Endodermal cell (in vitro differentiated cells): ENCODE data around the gene IPO5. TPM values are rescaled to one million over a fixed set of nuclear protein-coding genes. Genes with fewer than 3 reads are reported as not detected.

Experiments
- DNase-seq: peaks from one replicate; pipeline ENCODE4 v3.0.0-alpha.2; 2017
- H3K27ac ChIP-seq: 2 replicates; pipeline ENCODE4 v1.5.1; 2013; ENCODE audit warnings: mild to moderate bottlenecking, low read depth, low read length, moderate library complexity
- H3K27me3 ChIP-seq: 2 replicates; pipeline ENCODE4 v1.6.1; 2013; ENCODE audit warnings: mild to moderate bottlenecking, low read length, moderate library complexity; ENCODE audit not compliant: insufficient read depth, control insufficient read depth, poor library complexity, severe bottlenecking
- H3K36me3 ChIP-seq: 2 replicates; pipeline ENCODE4 v1.7.0; 2013; ENCODE audit warnings: mild to moderate bottlenecking, low read length, moderate library complexity; ENCODE audit not compliant: control insufficient read depth, insufficient read depth
- H3K4me1 ChIP-seq: one replicate; pipeline ENCODE4 v1.7.0; 2013; ENCODE audit warnings: low read length; ENCODE audit not compliant: control insufficient read depth, insufficient read depth
- H3K4me3 ChIP-seq: 2 replicates; pipeline ENCODE4 v1.5.1; 2013; ENCODE audit warnings: mild to moderate bottlenecking, low read length, moderate library complexity
- H3K9ac ChIP-seq: 2 replicates; pipeline ENCODE4 v1.6.1; 2013; ENCODE audit warnings: mild to moderate bottlenecking, low read length, moderate library complexity; ENCODE audit not compliant: poor library complexity, severe bottlenecking; ENCODE audit errors: extremely low read depth
- H3K9me3 ChIP-seq: 2 replicates; pipeline ENCODE4 v1.6.1; 2013; ENCODE audit warnings: mild to moderate bottlenecking, low read length, moderate library complexity; ENCODE audit not compliant: control insufficient read depth
- H3K27ac Mint-ChIP-seq: 2 replicates; pipeline ENCODE4 v1.8.0; 2020; ENCODE audit warnings: mixed read lengths
- H3K27me3 Mint-ChIP-seq: 2 replicates; pipeline ENCODE4 v1.8.0; 2021; ENCODE audit warnings: mild to moderate bottlenecking, mixed read lengths; ENCODE audit not compliant: insufficient read depth
- H3K36me3 Mint-ChIP-seq: 2 replicates; pipeline ENCODE4 v1.8.0; 2020; ENCODE audit warnings: low read depth, mixed read lengths
- H3K4me1 Mint-ChIP-seq: 2 replicates; pipeline ENCODE4 v1.8.0; 2020; ENCODE audit warnings: mixed read lengths
- H3K4me3 Mint-ChIP-seq: 2 replicates; pipeline ENCODE4 v1.8.0; 2020; ENCODE audit warnings: mild to moderate bottlenecking, moderate library complexity, mixed read lengths
- H3K9me3 Mint-ChIP-seq: 2 replicates; pipeline ENCODE4 v1.8.0; 2020; ENCODE audit warnings: mild to moderate bottlenecking, mixed read lengths
- WGBS, 2 experiments: methylation state at CpG; one replicate each; pipeline versions ENCODE4 v1.1.5 to v1.1.7; 2013; ENCODE audit warnings: missing lambda C conversion rate in 2 of 2, mixed read lengths in 1 of 2; ENCODE audit not compliant: insufficient coverage in 1 of 2, insufficient read length in 1 of 2; 5-methylcytosine and 5-hydroxymethylcytosine counted together
- total RNA-seq, 2 donors: library from RNA; stranded (reverse); fragmentation: NEBNext Ultra II Directional in 1 of 2; extraction: Animal tissue kit (Norgen Biotek cat#: 25700) in 1 of 2; gene quantifications; 2 replicates in 1 of 2; 3 replicates in 1 of 2; pipeline ENCODE4 v1.2.1, GENCODE V29; 2021
- TF ChIP-seq, protein P1 (sequence below): fragments of 200-600 bp; sonication (generic); conservative IDR thresholded peaks from 2 replicates; pipeline ENCODE4 v1.5.0; 2021; ENCODE audit warnings: antibody characterized with exemption, mild to moderate bottlenecking

Gene IPO5
- total RNA-seq, 2 donors from 2014 or later: 259 to 280 TPM

DNA sequence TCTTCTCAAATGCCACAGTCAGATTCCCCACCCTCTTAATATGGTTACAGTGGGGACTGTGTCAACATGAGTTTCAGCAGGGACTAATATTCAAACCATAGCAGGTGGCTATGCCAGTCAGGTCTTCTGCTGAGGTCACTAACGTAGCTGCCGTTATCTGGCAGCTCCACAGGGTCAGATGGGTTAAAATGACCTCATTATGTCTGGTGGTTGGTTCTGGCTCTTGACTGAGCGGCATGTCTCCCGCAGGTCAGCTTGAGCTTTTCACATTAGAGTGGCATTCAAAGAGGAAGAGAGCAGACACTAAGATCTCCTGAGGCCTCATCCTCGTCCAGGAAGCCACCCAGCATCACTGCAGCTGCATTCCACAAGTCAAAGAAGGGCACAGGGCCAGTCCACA, 21.4 kb upstream of the IPO5 start:
- Histone ChIP-seq H3K9ac (no peak overlapping the region), H3K27ac (no peak overlapping the region), H3K4me1 (peaks cover 5% of the 10 kb centered on the region), H3K36me3 (no peaks in the 10 kb centered on the region), H3K9me3 (no peaks in the 10 kb centered on the region), H3K27me3 (no peaks in the 10 kb centered on the region), H3K4me3 (no peak overlapping the region)
- Mint-ChIP-seq H3K4me3 (no peak overlapping the region), H3K27me3 (no peaks in the 10 kb centered on the region), H3K36me3 (no peaks in the 10 kb centered on the region), H3K9me3 (no peaks in the 10 kb centered on the region), H3K4me1 (peaks cover 10% of the 10 kb centered on the region), H3K27ac (no peak overlapping the region)
- 62 to 89% methylated on average over 3 to 5 of the region's 5 CpGs for WGBS, 2 experiments
- no peak for DNase-seq
- TF ChIP-seq, protein P1, sequence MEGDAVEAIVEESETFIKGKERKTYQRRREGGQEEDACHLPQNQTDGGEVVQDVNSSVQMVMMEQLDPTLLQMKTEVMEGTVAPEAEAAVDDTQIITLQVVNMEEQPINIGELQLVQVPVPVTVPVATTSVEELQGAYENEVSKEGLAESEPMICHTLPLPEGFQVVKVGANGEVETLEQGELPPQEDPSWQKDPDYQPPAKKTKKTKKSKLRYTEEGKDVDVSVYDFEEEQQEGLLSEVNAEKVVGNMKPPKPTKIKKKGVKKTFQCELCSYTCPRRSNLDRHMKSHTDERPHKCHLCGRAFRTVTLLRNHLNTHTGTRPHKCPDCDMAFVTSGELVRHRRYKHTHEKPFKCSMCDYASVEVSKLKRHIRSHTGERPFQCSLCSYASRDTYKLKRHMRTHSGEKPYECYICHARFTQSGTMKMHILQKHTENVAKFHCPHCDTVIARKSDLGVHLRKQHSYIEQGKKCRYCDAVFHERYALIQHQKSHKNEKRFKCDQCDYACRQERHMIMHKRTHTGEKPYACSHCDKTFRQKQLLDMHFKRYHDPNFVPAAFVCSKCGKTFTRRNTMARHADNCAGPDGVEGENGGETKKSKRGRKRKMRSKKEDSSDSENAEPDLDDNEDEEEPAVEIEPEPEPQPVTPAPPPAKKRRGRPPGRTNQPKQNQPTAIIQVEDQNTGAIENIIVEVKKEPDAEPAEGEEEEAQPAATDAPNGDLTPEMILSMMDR: no peak

DNA sequence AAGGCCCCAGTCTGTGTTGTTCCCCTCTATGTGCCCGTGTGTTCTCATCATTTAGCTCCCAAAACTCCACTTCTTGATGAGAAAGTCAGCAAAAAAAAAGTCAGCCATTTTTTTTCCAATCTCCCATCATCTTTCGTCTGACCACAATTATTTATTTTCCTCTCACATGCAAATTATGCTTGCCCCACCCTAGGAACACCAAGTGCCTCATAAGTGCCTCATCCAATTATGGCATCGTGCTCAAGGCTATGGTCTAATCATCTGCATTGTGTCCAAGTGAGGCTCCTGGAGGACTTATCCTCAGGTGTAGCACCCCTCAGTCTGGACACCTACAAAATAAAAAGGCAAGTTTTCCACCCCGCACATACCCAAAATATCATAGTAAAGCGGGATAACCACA, 20.8 kb upstream of the IPO5 start:
- 99 to 100% methylated on average over 3 to 5 of the region's 5 CpGs for WGBS, 2 experiments
- Mint-ChIP-seq H3K4me3 (no peak overlapping the region), H3K27me3 (no peaks in the 10 kb centered on the region), H3K36me3 (no peaks in the 10 kb centered on the region), H3K4me1 (peaks cover 10% of the 10 kb centered on the region), H3K9me3 (no peaks in the 10 kb centered on the region), H3K27ac (no peak overlapping the region)
- Histone ChIP-seq H3K27me3 (no peaks in the 10 kb centered on the region), H3K4me1 (peaks cover 5% of the 10 kb centered on the region), H3K36me3 (no peaks in the 10 kb centered on the region), H3K4me3 (no peak overlapping the region), H3K9me3 (no peaks in the 10 kb centered on the region), H3K9ac (no peak overlapping the region), H3K27ac (no peak overlapping the region)
- TF ChIP-seq, protein P1: no peak
- DNase-seq: no peak

DNA sequence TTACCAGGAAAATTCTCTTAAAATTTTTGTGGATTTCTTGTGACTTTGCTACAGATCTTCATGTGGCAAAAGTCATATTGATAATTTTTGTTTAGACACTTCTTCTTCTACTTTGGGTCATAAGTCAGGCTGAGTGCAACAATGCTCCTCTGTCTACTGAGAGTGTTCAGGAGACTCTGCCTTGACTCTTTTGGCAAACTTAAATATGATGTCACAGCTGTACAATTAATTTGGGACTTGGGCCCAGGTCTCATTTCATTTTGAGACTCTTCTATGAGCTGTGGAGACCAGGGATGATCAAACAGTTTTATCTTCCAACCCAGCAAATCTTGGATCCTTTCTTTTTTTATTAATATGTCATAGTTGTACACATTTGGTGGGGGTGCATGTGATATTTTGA, 19.7 kb upstream of the IPO5 start:
- Histone ChIP-seq H3K27me3 (no peaks in the 10 kb centered on the region), H3K4me3 (no peak overlapping the region), H3K9me3 (no peaks in the 10 kb centered on the region), H3K9ac (no peak overlapping the region), H3K36me3 (no peaks in the 10 kb centered on the region), H3K4me1 (peaks cover 5% of the 10 kb centered on the region), H3K27ac (no peak overlapping the region)
- no peak for DNase-seq
- no peaks in the 10 kb centered on the region for H3K9me3 Mint-ChIP-seq
- no peak overlapping the region for H3K27ac Mint-ChIP-seq
- no peaks in the 10 kb centered on the region for H3K27me3 Mint-ChIP-seq
- no peaks in the 10 kb centered on the region for H3K36me3 Mint-ChIP-seq
- H3K4me3 Mint-ChIP-seq: no peak overlapping the region
- H3K4me1 Mint-ChIP-seq: peaks cover 10% of the 10 kb centered on the region
- TF ChIP-seq, protein P1: no peak
